Neural crest cell (in vitro differentiated cells): Measurements from ENCODE around the gene ZFAND3. TPM values are rescaled to one million over a fixed set of nuclear protein-coding genes. Genes with fewer than 3 reads are reported as not detected.

Experiments
- DNase-seq: peaks from one replicate; pipeline ENCODE4 v3.0.0; 2021; ENCODE audit warnings: low read depth, mixed read lengths, low spot score
- H3K27ac Mint-ChIP-seq: one replicate; pipeline ENCODE4 v1.8.0; 2021; ENCODE audit warnings: mild to moderate bottlenecking, mixed read lengths; ENCODE audit not compliant: unreplicated experiment
- H3K27me3 Mint-ChIP-seq: 2 replicates; pipeline ENCODE4 v1.8.0; 2021; ENCODE audit warnings: low read depth, mild to moderate bottlenecking, mixed read lengths
- H3K36me3 Mint-ChIP-seq: 2 replicates; pipeline ENCODE4 v1.8.0; 2021; ENCODE audit warnings: low read depth, mild to moderate bottlenecking, mixed read lengths
- H3K4me1 Mint-ChIP-seq: 2 replicates; pipeline ENCODE4 v1.8.0; 2021; ENCODE audit warnings: mixed read lengths
- H3K4me3 Mint-ChIP-seq: one replicate; pipeline ENCODE4 v1.8.0; 2021; ENCODE audit warnings: mild to moderate bottlenecking, mixed read lengths
- H3K9me3 Mint-ChIP-seq: 2 replicates; pipeline ENCODE4 v1.8.0; 2021; ENCODE audit warnings: mixed read lengths
- CTCF ChIP-seq: fragments of 200-600 bp; sonication (generic); conservative IDR thresholded peaks from 2 replicates; pipeline ENCODE4 v1.5.0; 2021; ENCODE audit warnings: antibody characterized with exemption, mild to moderate bottlenecking
- total RNA-seq: library from RNA; stranded (reverse); gene quantifications from 2 replicates; pipeline ENCODE4 v1.2.1, GENCODE V29; 2021

ZFAND3 gene
- total RNA-seq, 1 donor from 2014 or later, result 65.9 TPM

GRCh38 chr6:38158762-38159350 lies 339.3 kb downstream of the ZFAND3 start:
- peak overlapping the region; percentile 21 for H3K27ac Mint-ChIP-seq
- no peak for DNase-seq
- H3K4me3 Mint-ChIP-seq, result peak overlapping the region; percentile 4
- no peaks in the 10 kb centered on the region for H3K27me3 Mint-ChIP-seq
- TF ChIP-seq CTCF, result no peak
- peaks cover 9% of the 10 kb centered on the region for H3K9me3 Mint-ChIP-seq
- peaks cover 31% of the 10 kb centered on the region for H3K36me3 Mint-ChIP-seq
- H3K4me1 Mint-ChIP-seq, result peaks cover 5% of the 10 kb centered on the region

GRCh38 chr6:38159596-38159995 lies 340.1 kb downstream of the ZFAND3 start:
- no peak for TF ChIP-seq CTCF
- H3K4me1 Mint-ChIP-seq, result peaks cover 5% of the 10 kb centered on the region
- no peak overlapping the region for H3K4me3 Mint-ChIP-seq
- H3K9me3 Mint-ChIP-seq, result peaks cover 9% of the 10 kb centered on the region
- peaks cover 31% of the 10 kb centered on the region for H3K36me3 Mint-ChIP-seq
- no peak for DNase-seq
- H3K27ac Mint-ChIP-seq, result no peak overlapping the region
- no peaks in the 10 kb centered on the region for H3K27me3 Mint-ChIP-seq

GRCh38 chr6:38160831-38161230 lies 341.3 kb downstream of the ZFAND3 start:
- Mint-ChIP-seq H3K9me3 (peaks cover 9% of the 10 kb centered on the region), H3K36me3 (peaks cover 31% of the 10 kb centered on the region), H3K27me3 (no peaks in the 10 kb centered on the region), H3K4me3 (peak overlapping the region; percentile 6), H3K4me1 (peaks cover 4% of the 10 kb centered on the region), H3K27ac (no peak overlapping the region)
- no peak for DNase-seq
- TF ChIP-seq CTCF, result no peak

GRCh38 chr6:38161331-38161730 lies 341.8 kb downstream of the ZFAND3 start:
- Mint-ChIP-seq H3K4me1 (peaks cover 4% of the 10 kb centered on the region), H3K9me3 (peaks cover 9% of the 10 kb centered on the region), H3K36me3 (peaks cover 31% of the 10 kb centered on the region), H3K27me3 (no peaks in the 10 kb centered on the region), H3K27ac (no peak overlapping the region), H3K4me3 (peak overlapping the region; percentile 31)
- TF ChIP-seq CTCF, result no peak
- no peak for DNase-seq

- Mint-ChIP-seq H3K36me3 (peaks cover 31% of the 10 kb centered on the region), H3K4me3 (peak overlapping the region; percentile 31), H3K27me3 (no peaks in the 10 kb centered on the region), H3K4me1 (peaks cover 4% of the 10 kb centered on the region), H3K27ac (no peak overlapping the region), H3K9me3 (peaks cover 9% of the 10 kb centered on the region)
- TF ChIP-seq CTCF, result no peak
- no peak for DNase-seq
Measured at GRCh38 chr6:38161754-38162492, 342.4 kb downstream of the ZFAND3 start.
